ENCODE data around the gene RAX2. TPM values are rescaled to one million over a fixed set of nuclear protein-coding genes. Genes with fewer than 3 reads are reported as not detected.

Gene RAX2
- total and polyA plus RNA-seq, 10 of the 15 experiments (the other 5 are each of a cell fraction or from before 2014, with no cell fraction given): not detected

- Histone ChIP-seq H3K36me3 (ENCODE audit: control insufficient read depth in 2 of 2, insufficient read depth in 2 of 2, low read length in 1 of 2) (peaks cover 0 to 18% of the 10 kb centered on the region in 2 experiments; a peak in 2 of 4 replicates), H3K4me3 (no peak overlapping the region), H4K20me1 (ENCODE audit: control insufficient read depth, insufficient read depth) (no peaks in the 10 kb centered on the region), H3K79me2 (ENCODE audit: control insufficient read depth, insufficient read depth, low read length) (no peaks in the 10 kb centered on the region), H3K9ac (ENCODE audit: control insufficient read depth, insufficient read depth, low read length) (no peak overlapping the region), H2AFZ (ENCODE audit: control insufficient read depth, low read depth, low read length) (no peak overlapping the region), H3K27me3 (replicated peaks in 1 of 2; ENCODE audit: control insufficient read depth in 2 of 2, insufficient read depth in 2 of 2, low read length in 1 of 2) (no peaks in the 10 kb centered on the region), H3K4me2 (ENCODE audit: control insufficient read depth, insufficient read depth) (no peak overlapping the region), H3K9me3 (replicated peaks; ENCODE audit: control insufficient read depth, insufficient read depth, low read length) (no peaks in the 10 kb centered on the region), H3K4me1 (ENCODE audit: control insufficient read depth, insufficient read depth, low read length) (no peaks in the 10 kb centered on the region; the same call in 1 of the 2 replicates), H3K27ac (ENCODE audit: control insufficient read depth, insufficient read depth) (no peak overlapping the region)
- FAIRE-seq: no peak
- TF ChIP-seq NR2C1 (IDR thresholded peaks at IDR 0.05) (no peak), KLF5 (IDR thresholded peaks at IDR 0.05; ENCODE audit: partially characterized antibody) (no peak), ZNF274 (IDR thresholded peaks at IDR 0.05; ENCODE audit: insufficient read depth, insufficient read length) (no peak), HDGF (IDR thresholded peaks at IDR 0.05) (no peak), CBX5 (IDR thresholded peaks at IDR 0.05; ENCODE audit: low read depth) (no peak), CHD1 (IDR thresholded peaks at IDR 0.05; ENCODE audit: low read depth, low read length) (no peak), ATF2 (IDR thresholded peaks at IDR 0.05; ENCODE audit: low read length) (no peak)
- TF ChIP-seq, protein P1, sequence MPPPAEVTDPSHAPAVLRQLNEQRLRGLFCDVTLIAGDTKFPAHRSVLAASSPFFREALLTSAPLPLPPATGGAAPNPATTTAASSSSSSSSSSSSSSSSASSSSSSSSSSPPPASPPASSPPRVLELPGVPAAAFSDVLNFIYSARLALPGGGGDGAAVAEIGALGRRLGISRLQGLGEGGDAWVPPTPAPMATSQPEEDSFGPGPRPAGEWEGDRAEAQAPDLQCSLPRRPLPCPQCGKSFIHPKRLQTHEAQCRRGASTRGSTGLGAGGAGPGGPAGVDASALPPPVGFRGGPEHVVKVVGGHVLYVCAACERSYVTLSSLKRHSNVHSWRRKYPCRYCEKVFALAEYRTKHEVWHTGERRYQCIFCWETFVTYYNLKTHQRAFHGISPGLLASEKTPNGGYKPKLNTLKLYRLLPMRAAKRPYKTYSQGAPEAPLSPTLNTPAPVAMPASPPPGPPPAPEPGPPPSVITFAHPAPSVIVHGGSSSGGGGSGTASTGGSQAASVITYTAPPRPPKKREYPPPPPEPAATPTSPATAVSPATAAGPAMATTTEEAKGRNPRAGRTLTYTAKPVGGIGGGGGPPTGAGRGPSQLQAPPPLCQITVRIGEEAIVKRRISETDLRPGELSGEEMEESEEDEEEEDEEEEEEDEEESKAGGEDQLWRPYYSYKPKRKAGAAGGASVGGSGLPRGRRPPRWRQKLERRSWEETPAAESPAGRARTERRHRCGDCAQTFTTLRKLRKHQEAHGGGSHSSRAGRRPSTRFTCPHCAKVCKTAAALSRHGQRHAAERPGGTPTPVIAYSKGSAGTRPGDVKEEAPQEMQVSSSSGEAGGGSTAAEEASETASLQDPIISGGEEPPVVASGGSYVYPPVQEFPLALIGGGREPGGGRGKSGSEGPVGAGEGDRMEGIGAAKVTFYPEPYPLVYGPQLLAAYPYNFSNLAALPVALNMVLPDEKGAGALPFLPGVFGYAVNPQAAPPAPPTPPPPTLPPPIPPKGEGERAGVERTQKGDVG (CRISPR knock-in tag; IDR thresholded peaks at IDR 0.05): no peak
- no peak for ATAC-seq
- no TSS peak for BruUV-seq (replicated peaks)
- ChIA-PET POLR2A (no interaction called here), CTCF (interaction anchor here (0.6 kb wide), 1 partner anchor 216 kb away, joined by 5 read pairs; no protein-coding TSS in a partner anchor), RAD21 (ENCODE audit: unreplicated experiment) (no interaction called here), SMC1A (ENCODE audit: uncharacterized antibody, unreplicated experiment) (no interaction called here)
- 78% methylated on average over 17 of the region's 35 CpGs for WGBS (ENCODE audit: insufficient coverage, insufficient replicate concordance, low lambda C conversion rate, missing lambda C conversion rate)
- intact Hi-C loops (cut with micrococcal nuclease; ENCODE audit: unreplicated experiment): no loop called here
- no peak for DNase-seq (ENCODE audit: low read depth, low spot score)
- in situ Hi-C loops (cut with MboI): no loop called here
These were observed 775 bp downstream of the RAX2 start for GRCh38 chr19:3771000-3771905.
